MCF 10A (cell line): ENCODE results near the gene ABHD15. TPM values are rescaled to one million over a fixed set of nuclear protein-coding genes. Genes with fewer than 3 reads are reported as not detected.

Experiments
- BruUV-seq: library from RNA; stranded (reverse); fragments of 400-500 nt; replicated peaks from 2 replicates; lab custom pipeline; 2021; lab: Mats Ljungman, UMichigan
- CTCF ChIA-PET: fragments of 300-600 bp; sonication (Branson Sonifier 250); formaldehyde crosslinking; extraction: SDS; loops from one replicate; lab custom pipeline; 2021; ENCODE audit warnings: antibody characterized with exemption, inconsistent platforms; lab: Yijun Ruan, JAX
- POLR2A ChIA-PET: fragments of 300-600, 350-650 bp; sonication (Branson Sonifier 250); formaldehyde crosslinking; extraction: SDS; loops from one replicate; lab custom pipeline; 2020; ENCODE audit warnings: antibody characterized with exemption, inconsistent platforms; lab: Yijun Ruan, JAX
- DNase-seq: peaks from one replicate; pipeline ENCODE4 v3.0.0-alpha.2; 2018; ENCODE audit not compliant: unreplicated experiment
- H3K27ac Mint-ChIP-seq: one replicate; pipeline ENCODE4 v1.8.0; 2022; ENCODE audit warnings: mild to moderate bottlenecking, low read depth, mixed read lengths; ENCODE audit not compliant: unreplicated experiment
- H3K27me3 Mint-ChIP-seq: one replicate; pipeline ENCODE4 v1.8.0; 2022; ENCODE audit warnings: mixed read lengths; ENCODE audit not compliant: insufficient read depth, unreplicated experiment
- H3K36me3 Mint-ChIP-seq: one replicate; pipeline ENCODE4 v1.8.0; 2022; ENCODE audit warnings: mild to moderate bottlenecking, moderate library complexity, mixed read lengths; ENCODE audit not compliant: insufficient read depth, unreplicated experiment
- H3K4me1 Mint-ChIP-seq: one replicate; pipeline ENCODE4 v1.8.0; 2022; ENCODE audit warnings: mixed read lengths; ENCODE audit not compliant: insufficient read depth, unreplicated experiment
- H3K4me3 Mint-ChIP-seq: one replicate; pipeline ENCODE4 v1.8.0; 2022; ENCODE audit warnings: mild to moderate bottlenecking, moderate library complexity, mixed read lengths; ENCODE audit not compliant: unreplicated experiment
- H3K9me3 Mint-ChIP-seq: one replicate; pipeline ENCODE4 v1.8.0; 2022; ENCODE audit warnings: mixed read lengths; ENCODE audit not compliant: unreplicated experiment
- CTCF ChIP-seq: fragments of 200-600 bp; IDR thresholded peaks from one replicate; pipeline ENCODE4 v1.8.0; 2022; ENCODE audit warnings: antibody characterized with exemption, mild to moderate bottlenecking; ENCODE audit not compliant: unreplicated experiment
- intact Hi-C: fragments of 100-400 bp; cut with micrococcal nuclease; formaldehyde crosslinking; loops from 2 replicates; pipeline ENCODE4 v1.14.1; 2022
- total RNA-seq: library from RNA; stranded (reverse); gene quantifications from 2 replicates; pipeline ENCODE4 v1.2.3, GENCODE V29; 2022

The ABHD15 gene
- total RNA-seq, 1 experiment from 2014 or later = 2.8 TPM

- no TSS peak for BruUV-seq
- H3K9me3 Mint-ChIP-seq = no peaks in the 10 kb centered on the region
- H3K36me3 Mint-ChIP-seq = peaks cover 2% of the 10 kb centered on the region
- ChIA-PET POLR2A (interaction anchor here (5.1 kb wide), 1 partner anchor 9 kb away, joined by 23 read pairs; the partner anchor contains the start of genes ABHD15 and TP53I13), CTCF (no interaction called here)
- TF ChIP-seq CTCF = no peak
- H3K27ac Mint-ChIP-seq = no peak overlapping the region
- H3K4me1 Mint-ChIP-seq = no peaks in the 10 kb centered on the region
- intact Hi-C loops = no loop called here
- H3K4me3 Mint-ChIP-seq = no peak overlapping the region
- no peak for DNase-seq
- H3K27me3 Mint-ChIP-seq = no peaks in the 10 kb centered on the region
Observed at GRCh38 chr17:29557739-29558116, 9.1 kb downstream of the ABHD15 start.

- no peak for DNase-seq
- H3K27ac Mint-ChIP-seq = no peak overlapping the region
- H3K9me3 Mint-ChIP-seq = no peaks in the 10 kb centered on the region
- no TSS peak for BruUV-seq
- ChIA-PET CTCF (interaction anchor here (0.7 to 1.5 kb wide), 3 partner anchors 8 to 60 kb away, joined by 3 read pairs; no protein-coding TSS in a partner anchor), POLR2A (interaction anchor here (5.1 kb wide), 1 partner anchor 10 kb away, joined by 23 read pairs; the partner anchor contains the start of genes ABHD15 and TP53I13)
- peaks cover 7% of the 10 kb centered on the region for H3K36me3 Mint-ChIP-seq
- intact Hi-C loops = no loop called here
- no peak overlapping the region for H3K4me3 Mint-ChIP-seq
- no peaks in the 10 kb centered on the region for H3K4me1 Mint-ChIP-seq
- H3K27me3 Mint-ChIP-seq = no peaks in the 10 kb centered on the region
- no peak for TF ChIP-seq CTCF
Observed at GRCh38 chr17:29557085-29557738, 9.6 kb downstream of the ABHD15 start.

GRCh38 chr17:29555840-29556239 lies 11.0 kb downstream of the ABHD15 start:
- H3K4me3 Mint-ChIP-seq = no peak overlapping the region
- BruUV-seq = no TSS peak
- intact Hi-C loops = no loop called here

More at GRCh38 chr17:29555840-29556239, 11.0 kb downstream of the ABHD15 start:
- no peaks in the 10 kb centered on the region for H3K27me3 Mint-ChIP-seq
- ChIA-PET CTCF (interaction anchor here (1.5 kb wide), 1 partner anchor 62 kb away, joined by 3 read pairs; no protein-coding TSS in a partner anchor), POLR2A (interaction anchor here (5.1 kb wide), 1 partner anchor 11 kb away, joined by 23 read pairs; the partner anchor contains the start of genes ABHD15 and TP53I13)
- H3K36me3 Mint-ChIP-seq = peaks cover 14% of the 10 kb centered on the region
- no peak overlapping the region for H3K27ac Mint-ChIP-seq
- no peaks in the 10 kb centered on the region for H3K9me3 Mint-ChIP-seq
- DNase-seq = no peak
- no peaks in the 10 kb centered on the region for H3K4me1 Mint-ChIP-seq
- TF ChIP-seq CTCF = no peak
